Activated naive CD8-positive, alpha-beta T cell treated with anti-CD3 and anti-CD28 coated beads, Interleukin-2, amount 10 ng/mL, durations not matched to agents 7 days and 5 days (primary cell): ENCODE data around the gene TRERF1. TPM values are rescaled to one million over a fixed set of nuclear protein-coding genes. Genes with fewer than 3 reads are reported as not detected.
A peak's percentile ranks its signal among the peaks of the same experiment; 100 is the strongest.

Experiments
- ATAC-seq: fragments of 150-1000 bp; cut with Tn5 transposase; one replicate; pipeline ENCODE4 v1.10.0; 2021; ENCODE audit warnings: low read depth, moderate library complexity
- POLR2A ChIA-PET: fragments of 350-600 bp; sonication (Branson Sonifier 250); formaldehyde crosslinking; loops from one replicate; lab custom pipeline; 2021; ENCODE audit warnings: antibody characterized with exemption; lab: Charles Lee
- DNase-seq: peaks from one replicate; pipeline ENCODE4 v3.0.0; 2021
- H3K27ac Mint-ChIP-seq: one replicate; pipeline ENCODE4 v1.8.0; 2022; ENCODE audit warnings: mild to moderate bottlenecking, mixed read lengths
- H3K27me3 Mint-ChIP-seq: one replicate; pipeline ENCODE4 v1.8.0; 2022; ENCODE audit warnings: mild to moderate bottlenecking, moderate library complexity, mixed read lengths
- H3K36me3 Mint-ChIP-seq: one replicate; pipeline ENCODE4 v1.8.0; 2021; ENCODE audit warnings: mild to moderate bottlenecking, mixed read lengths
- H3K4me1 Mint-ChIP-seq: one replicate; pipeline ENCODE4 v1.8.0; 2021; ENCODE audit warnings: mixed read lengths
- H3K4me3 Mint-ChIP-seq: one replicate; pipeline ENCODE4 v1.8.0; 2022; ENCODE audit warnings: mild to moderate bottlenecking, moderate library complexity, mixed read lengths
- H3K9me3 Mint-ChIP-seq: one replicate; pipeline ENCODE4 v1.8.0; 2021; ENCODE audit warnings: mixed read lengths
- total RNA-seq, 2 experiments: library from RNA; stranded (reverse); gene quantifications; one replicate each; pipeline ENCODE4 v1.2.3, GENCODE V29; 2021

TRERF1 gene
- total RNA-seq, 2 experiments from 2014 or later: 21.4 to 21.6 TPM

GRCh38 chr6:42462474-42462972, 10.8 kb upstream of the TRERF1 start:
- ATAC-seq (no peak), DNase-seq (no peak)
- Mint-ChIP-seq H3K9me3 (no peaks in the 10 kb centered on the region), H3K27ac (no peak overlapping the region), H3K4me1 (no peaks in the 10 kb centered on the region), H3K36me3 (no peaks in the 10 kb centered on the region), H3K4me3 (no peak overlapping the region), H3K27me3 (peaks cover 6% of the 10 kb centered on the region)
- POLR2A ChIA-PET: interaction anchor here (0.7 kb wide), 1 partner anchor 45 kb away, joined by 3 read pairs; no protein-coding TSS in a partner anchor

- ATAC-seq (no peak), DNase-seq (no peak)
- Mint-ChIP-seq H3K36me3 (no peaks in the 10 kb centered on the region), H3K4me3 (no peak overlapping the region), H3K27ac (no peak overlapping the region), H3K27me3 (peaks cover 6% of the 10 kb centered on the region), H3K4me1 (no peaks in the 10 kb centered on the region), H3K9me3 (no peaks in the 10 kb centered on the region)
- POLR2A ChIA-PET: no interaction called here
These were observed 9.2 kb upstream of the TRERF1 start for GRCh38 chr6:42460883-42461282.

- no peaks in the 10 kb centered on the region for H3K4me1 Mint-ChIP-seq
- POLR2A ChIA-PET: no interaction called here
- peaks cover 6% of the 10 kb centered on the region for H3K27me3 Mint-ChIP-seq
- no peak overlapping the region for H3K27ac Mint-ChIP-seq
- H3K9me3 Mint-ChIP-seq: no peaks in the 10 kb centered on the region
- H3K36me3 Mint-ChIP-seq: no peaks in the 10 kb centered on the region
- DNase-seq (no peak), ATAC-seq (no peak)
- H3K4me3 Mint-ChIP-seq: no peak overlapping the region
These were observed 8.2 kb upstream of the TRERF1 start for GRCh38 chr6:42459888-42460287.

- peak overlapping the region; percentile 100 for H3K4me3 Mint-ChIP-seq
- H3K27me3 Mint-ChIP-seq: peaks cover 14% of the 10 kb centered on the region
- ATAC-seq (no peak), DNase-seq (no peak)
- no peak overlapping the region for H3K27ac Mint-ChIP-seq
- POLR2A ChIA-PET: interaction anchor here (1.2 to 5.5 kb wide), 3 partner anchors 16 to 64 kb away, joined by 3 to 34 read pairs (median 4); no protein-coding TSS in a partner anchor
- peaks cover 2% of the 10 kb centered on the region for H3K36me3 Mint-ChIP-seq
- H3K9me3 Mint-ChIP-seq: no peaks in the 10 kb centered on the region
- H3K4me1 Mint-ChIP-seq: peaks cover 16% of the 10 kb centered on the region
These were observed 2.7 kb upstream of the TRERF1 start for GRCh38 chr6:42454428-42454791.

GRCh38 chr6:42453654-42454427, 2.1 kb upstream of the TRERF1 start:
- H3K9me3 Mint-ChIP-seq: no peaks in the 10 kb centered on the region
- peaks cover 14% of the 10 kb centered on the region for H3K27me3 Mint-ChIP-seq
- peak overlapping the region; percentile 3 for H3K27ac Mint-ChIP-seq
- peak overlapping the region; percentile 100 for H3K4me3 Mint-ChIP-seq
- POLR2A ChIA-PET: interaction anchor here (0.7 to 5.5 kb wide), 8 partner anchors 17 to 186 kb away, joined by 3 to 34 read pairs (median 5); no protein-coding TSS in a partner anchor
- H3K36me3 Mint-ChIP-seq: peaks cover 3% of the 10 kb centered on the region
- peaks cover 22% of the 10 kb centered on the region for H3K4me1 Mint-ChIP-seq
- DNase-seq (peak; percentile 45), ATAC-seq (no peak)

- peak; percentile 81 for ATAC-seq
- POLR2A ChIA-PET: interaction anchor here (0.7 to 5.5 kb wide), 15 partner anchors 11 to 236 kb away, joined by 3 to 34 read pairs (median 5); no protein-coding TSS in a partner anchor
- Mint-ChIP-seq H3K27me3 (peaks cover 14% of the 10 kb centered on the region), H3K36me3 (peaks cover 10% of the 10 kb centered on the region), H3K27ac (no peak overlapping the region), H3K4me1 (peaks cover 29% of the 10 kb centered on the region), H3K9me3 (no peaks in the 10 kb centered on the region), H3K4me3 (peak overlapping the region; percentile 100)
- peak; percentile 81 for DNase-seq
These were observed 1.4 kb upstream of the TRERF1 start for GRCh38 chr6:42453031-42453653.

- Mint-ChIP-seq H3K27me3 (peaks cover 14% of the 10 kb centered on the region), H3K9me3 (no peaks in the 10 kb centered on the region), H3K27ac (peak overlapping the region; percentile 92), H3K36me3 (peaks cover 16% of the 10 kb centered on the region), H3K4me3 (peak overlapping the region; percentile 100), H3K4me1 (peaks cover 30% of the 10 kb centered on the region)
- POLR2A ChIA-PET: interaction anchor here (0.8 to 5.5 kb wide), 12 partner anchors 10 to 236 kb away, joined by 3 to 34 read pairs (median 5); no protein-coding TSS in a partner anchor
- DNase-seq (peak; percentile 76), ATAC-seq (peak; percentile 53)
These were observed 675 bp upstream of the TRERF1 start for GRCh38 chr6:42452171-42453030.

- H3K36me3 Mint-ChIP-seq: peaks cover 27% of the 10 kb centered on the region
- DNase-seq (no peak), ATAC-seq (no peak)
- no peaks in the 10 kb centered on the region for H3K9me3 Mint-ChIP-seq
- POLR2A ChIA-PET: interaction anchor here (0.6 to 5.5 kb wide), 9 partner anchors 13 to 404 kb away, joined by 3 to 34 read pairs (median 4); no protein-coding TSS in a partner anchor
- peaks cover 14% of the 10 kb centered on the region for H3K27me3 Mint-ChIP-seq
- peaks cover 34% of the 10 kb centered on the region for H3K4me1 Mint-ChIP-seq
- peak overlapping the region; percentile 92 for H3K27ac Mint-ChIP-seq
- H3K4me3 Mint-ChIP-seq: peak overlapping the region; percentile 100
These were observed 1.0 kb downstream of the TRERF1 start for GRCh38 chr6:42450477-42451332.

- Mint-ChIP-seq H3K36me3 (peaks cover 32% of the 10 kb centered on the region), H3K4me1 (peaks cover 37% of the 10 kb centered on the region)
- no peak for ATAC-seq
These were observed 1.7 kb downstream of the TRERF1 start for GRCh38 chr6:42449917-42450476.

GRCh38 chr6:42448927-42449659, 2.6 kb downstream of the TRERF1 start:
- DNase-seq: no peak

More at GRCh38 chr6:42449917-42450476, 1.7 kb downstream of the TRERF1 start:
- Mint-ChIP-seq H3K27me3 (peaks cover 14% of the 10 kb centered on the region), H3K4me3 (peak overlapping the region; percentile 100), H3K27ac (peak overlapping the region; percentile 92), H3K9me3 (no peaks in the 10 kb centered on the region)
- POLR2A ChIA-PET: interaction anchor here (1.0 to 5.5 kb wide), 5 partner anchors 22 to 82 kb away, joined by 3 to 34 read pairs (median 7); no protein-coding TSS in a partner anchor
- no peak for DNase-seq

GRCh38 chr6:42448391-42448790, 3.3 kb downstream of the TRERF1 start:
- H3K27me3 Mint-ChIP-seq: peaks cover 2% of the 10 kb centered on the region
- no peak for ATAC-seq
- DNase-seq: no peak
- no peak overlapping the region for H3K27ac Mint-ChIP-seq
- POLR2A ChIA-PET: interaction anchor here (1.0 kb wide), 1 partner anchor 179 kb away, joined by 3 read pairs; no protein-coding TSS in a partner anchor
- H3K36me3 Mint-ChIP-seq: peaks cover 34% of the 10 kb centered on the region
- H3K9me3 Mint-ChIP-seq: no peaks in the 10 kb centered on the region
- H3K4me1 Mint-ChIP-seq: peaks cover 38% of the 10 kb centered on the region
- H3K4me3 Mint-ChIP-seq: peak overlapping the region; percentile 100

More at GRCh38 chr6:42448927-42449659, 2.6 kb downstream of the TRERF1 start:
- H3K9me3 Mint-ChIP-seq: no peaks in the 10 kb centered on the region
- H3K4me1 Mint-ChIP-seq: peaks cover 42% of the 10 kb centered on the region
- H3K27me3 Mint-ChIP-seq: peaks cover 9% of the 10 kb centered on the region
- POLR2A ChIA-PET: interaction anchor here (0.7 to 5.5 kb wide), 3 partner anchors 16 to 180 kb away, joined by 3 to 34 read pairs (median 4); no protein-coding TSS in a partner anchor
- peaks cover 34% of the 10 kb centered on the region for H3K36me3 Mint-ChIP-seq
- no peak overlapping the region for H3K27ac Mint-ChIP-seq
- peak overlapping the region; percentile 100 for H3K4me3 Mint-ChIP-seq
- no peak for ATAC-seq
